MCF 10A (cell line): ENCODE measurements around the gene STN1. TPM values are rescaled to one million over a fixed set of nuclear protein-coding genes. Genes with fewer than 3 reads are reported as not detected.

Source experiments
- BruUV-seq: library from RNA; stranded (reverse); fragments of 400-500 nt; replicated peaks from 2 replicates; lab custom pipeline; 2021; lab: Mats Ljungman, UMichigan
- CTCF ChIA-PET: fragments of 300-600 bp; sonication (Branson Sonifier 250); formaldehyde crosslinking; extraction: SDS; loops from one replicate; lab custom pipeline; 2021; ENCODE audit warnings: antibody characterized with exemption, inconsistent platforms; lab: Yijun Ruan, JAX
- POLR2A ChIA-PET: fragments of 300-600, 350-650 bp; sonication (Branson Sonifier 250); formaldehyde crosslinking; extraction: SDS; loops from one replicate; lab custom pipeline; 2020; ENCODE audit warnings: antibody characterized with exemption, inconsistent platforms; lab: Yijun Ruan, JAX
- DNase-seq: peaks from one replicate; pipeline ENCODE4 v3.0.0-alpha.2; 2018; ENCODE audit not compliant: unreplicated experiment
- H3K27ac Mint-ChIP-seq: one replicate; pipeline ENCODE4 v1.8.0; 2022; ENCODE audit warnings: mild to moderate bottlenecking, low read depth, mixed read lengths; ENCODE audit not compliant: unreplicated experiment
- H3K27me3 Mint-ChIP-seq: one replicate; pipeline ENCODE4 v1.8.0; 2022; ENCODE audit warnings: mixed read lengths; ENCODE audit not compliant: insufficient read depth, unreplicated experiment
- H3K36me3 Mint-ChIP-seq: one replicate; pipeline ENCODE4 v1.8.0; 2022; ENCODE audit warnings: mild to moderate bottlenecking, moderate library complexity, mixed read lengths; ENCODE audit not compliant: insufficient read depth, unreplicated experiment
- H3K4me1 Mint-ChIP-seq: one replicate; pipeline ENCODE4 v1.8.0; 2022; ENCODE audit warnings: mixed read lengths; ENCODE audit not compliant: insufficient read depth, unreplicated experiment
- H3K4me3 Mint-ChIP-seq: one replicate; pipeline ENCODE4 v1.8.0; 2022; ENCODE audit warnings: mild to moderate bottlenecking, moderate library complexity, mixed read lengths; ENCODE audit not compliant: unreplicated experiment
- H3K9me3 Mint-ChIP-seq: one replicate; pipeline ENCODE4 v1.8.0; 2022; ENCODE audit warnings: mixed read lengths; ENCODE audit not compliant: unreplicated experiment
- intact Hi-C: fragments of 100-400 bp; cut with micrococcal nuclease; formaldehyde crosslinking; loops from 2 replicates; pipeline ENCODE4 v1.14.1; 2022
- total RNA-seq: library from RNA; stranded (reverse); gene quantifications from 2 replicates; pipeline ENCODE4 v1.2.3, GENCODE V29; 2022
- TF ChIP-seq, protein P1 (sequence below): fragments of 200-600 bp; IDR thresholded peaks from one replicate; pipeline ENCODE4 v1.8.0; 2022; ENCODE audit warnings: antibody characterized with exemption, mild to moderate bottlenecking; ENCODE audit not compliant: unreplicated experiment

STN1 gene
- total RNA-seq, 1 experiment from 2014 or later = 46.7 TPM

DNA sequence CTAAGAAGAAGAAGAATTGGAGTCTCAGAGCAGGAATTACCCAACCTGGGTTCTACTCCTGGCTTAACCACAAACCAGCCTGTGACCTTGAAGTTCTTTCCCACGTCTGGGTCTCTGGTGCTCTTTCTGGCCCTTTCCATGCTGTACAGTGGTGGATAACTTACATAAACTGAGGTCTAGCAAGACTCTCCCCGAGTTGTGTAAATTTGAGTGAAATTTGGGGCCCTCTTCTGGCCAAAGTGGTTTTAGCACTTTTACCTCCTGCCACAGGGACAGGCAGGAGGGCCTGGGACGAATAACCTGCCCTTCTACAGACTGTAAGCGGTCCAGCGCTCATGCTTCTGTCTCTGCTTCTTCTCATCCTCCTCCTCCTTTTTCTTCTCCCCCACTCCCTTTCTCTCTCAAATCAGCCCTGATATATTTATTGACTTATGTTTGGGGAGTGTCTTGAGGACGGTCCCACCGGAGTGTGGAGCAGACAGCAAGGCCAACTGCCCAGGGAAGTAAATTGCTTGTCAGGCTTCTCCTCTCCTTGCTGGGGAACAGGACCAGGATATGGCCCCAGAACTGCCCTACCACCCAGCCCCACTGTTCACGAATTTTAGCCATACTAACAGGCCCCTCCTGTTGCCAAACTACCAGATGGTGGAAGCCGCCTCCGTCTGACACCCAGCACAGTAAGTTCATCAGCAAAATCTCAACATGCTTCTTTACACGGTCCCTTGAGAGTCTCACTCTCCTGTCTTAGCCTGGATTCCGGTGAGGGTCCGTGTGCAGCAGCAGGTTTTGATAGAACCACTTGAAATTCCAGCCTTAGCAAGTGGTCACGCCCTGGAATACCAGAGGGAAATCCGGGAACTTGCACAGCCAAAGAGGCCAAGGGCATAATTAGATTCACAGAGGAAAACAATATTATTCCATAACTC lies 58.6 kb downstream of the STN1 start:
- TF ChIP-seq, protein P1, sequence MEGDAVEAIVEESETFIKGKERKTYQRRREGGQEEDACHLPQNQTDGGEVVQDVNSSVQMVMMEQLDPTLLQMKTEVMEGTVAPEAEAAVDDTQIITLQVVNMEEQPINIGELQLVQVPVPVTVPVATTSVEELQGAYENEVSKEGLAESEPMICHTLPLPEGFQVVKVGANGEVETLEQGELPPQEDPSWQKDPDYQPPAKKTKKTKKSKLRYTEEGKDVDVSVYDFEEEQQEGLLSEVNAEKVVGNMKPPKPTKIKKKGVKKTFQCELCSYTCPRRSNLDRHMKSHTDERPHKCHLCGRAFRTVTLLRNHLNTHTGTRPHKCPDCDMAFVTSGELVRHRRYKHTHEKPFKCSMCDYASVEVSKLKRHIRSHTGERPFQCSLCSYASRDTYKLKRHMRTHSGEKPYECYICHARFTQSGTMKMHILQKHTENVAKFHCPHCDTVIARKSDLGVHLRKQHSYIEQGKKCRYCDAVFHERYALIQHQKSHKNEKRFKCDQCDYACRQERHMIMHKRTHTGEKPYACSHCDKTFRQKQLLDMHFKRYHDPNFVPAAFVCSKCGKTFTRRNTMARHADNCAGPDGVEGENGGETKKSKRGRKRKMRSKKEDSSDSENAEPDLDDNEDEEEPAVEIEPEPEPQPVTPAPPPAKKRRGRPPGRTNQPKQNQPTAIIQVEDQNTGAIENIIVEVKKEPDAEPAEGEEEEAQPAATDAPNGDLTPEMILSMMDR = peak; percentile 71
- peaks cover 18% of the 10 kb centered on the region for H3K4me1 Mint-ChIP-seq
- ChIA-PET POLR2A (interaction anchor here (1.2 kb wide), 1 partner anchor 12 kb away, joined by 6 read pairs; no protein-coding TSS in a partner anchor), CTCF (interaction anchor here (0.6 to 3.7 kb wide), 19 partner anchors 10 to 270 kb away, joined by 3 to 30 read pairs (median 4); no protein-coding TSS in a partner anchor)
- H3K4me3 Mint-ChIP-seq = no peak overlapping the region
- intact Hi-C loops = loop anchor here (1.0 to 10.0 kb wide), 4 partner anchors 25 to 265 kb away; no protein-coding TSS in a partner anchor
- no peaks in the 10 kb centered on the region for H3K36me3 Mint-ChIP-seq
- no peak overlapping the region for H3K27ac Mint-ChIP-seq
- BruUV-seq = no TSS peak
- DNase-seq = peak; percentile 77
- no peaks in the 10 kb centered on the region for H3K27me3 Mint-ChIP-seq
- H3K9me3 Mint-ChIP-seq = no peaks in the 10 kb centered on the region

DNA sequence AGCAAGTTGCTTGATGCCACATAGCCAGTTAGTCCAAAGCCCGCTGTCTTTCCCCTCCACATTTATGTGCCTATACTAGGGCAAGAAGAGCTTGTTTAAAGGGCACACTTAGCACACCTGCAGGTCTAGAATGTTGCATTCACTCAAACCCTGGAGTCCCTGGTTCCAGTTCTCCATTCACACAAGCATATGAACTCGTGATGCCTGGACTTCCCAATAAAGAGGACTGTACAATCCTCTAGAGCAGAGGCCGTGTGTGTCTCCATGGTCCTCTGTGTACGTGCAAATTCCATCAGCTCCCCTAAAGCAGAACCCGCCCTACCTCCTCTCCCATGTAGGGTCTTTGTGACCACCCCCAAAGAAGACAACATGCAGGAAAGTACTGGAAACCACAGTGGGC lies 59.6 kb downstream of the STN1 start:
- DNase-seq = no peak
- Mint-ChIP-seq H3K4me3 (no peak overlapping the region), H3K4me1 (peaks cover 29% of the 10 kb centered on the region), H3K36me3 (no peaks in the 10 kb centered on the region), H3K9me3 (no peaks in the 10 kb centered on the region), H3K27ac (no peak overlapping the region), H3K27me3 (no peaks in the 10 kb centered on the region)
- intact Hi-C loops = loop anchor here (10.0 kb wide), 2 partner anchors 74 to 264 kb away; no protein-coding TSS in a partner anchor
- CTCF ChIA-PET = interaction anchor here (0.6 to 3.7 kb wide), 34 partner anchors 9 to 1425 kb away, joined by 3 to 30 read pairs (median 4); no protein-coding TSS in a partner anchor
- no TSS peak for BruUV-seq
- POLR2A ChIA-PET = interaction anchor here (1.2 kb wide), 1 partner anchor 13 kb away, joined by 6 read pairs; no protein-coding TSS in a partner anchor
- TF ChIP-seq, protein P1 = no peak

DNA sequence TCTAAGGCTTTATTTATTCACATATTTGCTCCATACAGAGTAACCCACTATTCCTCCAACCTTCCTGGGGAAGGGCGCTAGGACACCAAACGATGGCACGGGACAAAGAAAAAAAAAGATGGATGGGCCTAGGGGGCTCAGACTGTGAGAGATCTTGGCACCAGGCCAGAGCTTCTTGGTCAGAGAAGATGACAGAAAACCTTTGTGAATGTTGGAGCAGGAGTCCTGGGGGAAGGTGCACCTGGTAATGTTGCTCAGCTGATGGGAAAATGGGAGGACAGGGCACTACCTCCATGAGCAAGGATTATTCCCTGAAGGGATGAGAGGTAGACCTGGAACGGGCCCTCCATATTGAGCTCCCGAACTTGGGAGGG lies 61.2 kb downstream of the STN1 start:
- no peaks in the 10 kb centered on the region for H3K9me3 Mint-ChIP-seq
- TF ChIP-seq, protein P1 = no peak
- no peaks in the 10 kb centered on the region for H3K27me3 Mint-ChIP-seq
- H3K27ac Mint-ChIP-seq = no peak overlapping the region
- intact Hi-C loops = loop anchor here (10.0 kb wide), 2 partner anchors 72 to 262 kb away; no protein-coding TSS in a partner anchor
- H3K4me3 Mint-ChIP-seq = peak overlapping the region; percentile 65
- ChIA-PET CTCF (interaction anchor here (0.6 to 6.7 kb wide), 21 partner anchors 15 to 421 kb away, joined by 3 to 95 read pairs (median 4); no protein-coding TSS in a partner anchor), POLR2A (interaction anchor here (0.6 to 8.4 kb wide), 8 partner anchors 10 to 142 kb away, joined by 3 to 85 read pairs (median 3); no protein-coding TSS in a partner anchor)
- BruUV-seq = no TSS peak
- DNase-seq = no peak
- H3K4me1 Mint-ChIP-seq = peaks cover 28% of the 10 kb centered on the region
- H3K36me3 Mint-ChIP-seq = no peaks in the 10 kb centered on the region
